ENCODE results near the gene RFC4. TPM values are rescaled to one million over a fixed set of nuclear protein-coding genes. Genes with fewer than 3 reads are reported as not detected.

Gene RFC4
- total and polyA plus RNA-seq, 2 of the 13 experiments (the other 11 are each of a cell fraction or from before 2014, with no cell fraction given) = 18.5 to 103 TPM

- in situ Hi-C loops (cut with HindIII; ENCODE audit: extremely low pct_ligation_motif_present, low pct_unique_long_range_greater_than_20kb) = no loop called here
- TF ChIP-seq CBX1 (IDR thresholded peaks at IDR 0.05; ENCODE audit: low read depth) = no peak
- TF ChIP-seq KDM5A (IDR thresholded peaks at IDR 0.05; ENCODE audit: borderline replicate concordance, low read length) = no peak
- TF ChIP-seq ZNF367 (CRISPR knock-in tag; IDR thresholded peaks at IDR 0.05; ENCODE audit: borderline replicate concordance) = no peak
- no peak for TF ChIP-seq ATAD3A (CRISPR knock-in tag; IDR thresholded peaks at IDR 0.05)
- TF ChIP-seq ZNF274 (CRISPR knock-in tag; IDR thresholded peaks at IDR 0.05) = no peak
- no peak for TF ChIP-seq DMTF1 (CRISPR knock-in tag; IDR thresholded peaks at IDR 0.05)
- no peak for TF ChIP-seq ONECUT2 (CRISPR knock-in tag; IDR thresholded peaks at IDR 0.05)
- TF ChIP-seq CTCF (CRISPR knock-in tag; IDR thresholded peaks at IDR 0.05) = no peak
- TF ChIP-seq TIGD3 (CRISPR knock-in tag; IDR thresholded peaks at IDR 0.05; ENCODE audit: borderline replicate concordance) = no peak
- no peak for TF ChIP-seq ZNF839 (CRISPR knock-in tag; IDR thresholded peaks at IDR 0.05; ENCODE audit: borderline replicate concordance)
- TF ChIP-seq ZNF276 (CRISPR knock-in tag; IDR thresholded peaks at IDR 0.05; ENCODE audit: low read depth) = no peak
- TF ChIP-seq NFRKB (IDR thresholded peaks at IDR 0.05) = no peak
- no peak for TF ChIP-seq ZNF512 (CRISPR knock-in tag; IDR thresholded peaks at IDR 0.05)
- TF ChIP-seq ZNF691 (CRISPR knock-in tag; IDR thresholded peaks at IDR 0.05; ENCODE audit: borderline replicate concordance, low read depth) = no peak
Measured at GRCh38 chr3:186828340-186828739, 22.1 kb upstream of the RFC4 start.

More at GRCh38 chr3:186828340-186828739, 22.1 kb upstream of the RFC4 start:
- Histone ChIP-seq H3K9me3 (ENCODE audit: low read length) (no peaks in the 10 kb centered on the region), H4K20me1 (ENCODE audit: insufficient read depth, low read length) (peaks cover 5% of the 10 kb centered on the region; the same call in 1 of the 2 replicates), H3K4me1 (ENCODE audit: insufficient read depth, low read length) (peaks cover 29% of the 10 kb centered on the region), H2AFZ (ENCODE audit: low read length) (no peak overlapping the region), H3K36me3 (replicated peaks in 1 of 2; ENCODE audit: control insufficient read depth in 1 of 2, insufficient read depth in 2 of 2, low read length in 2 of 2) (no peaks in the 10 kb centered on the region), H3K9ac (ENCODE audit: insufficient read depth, low read depth, low read length) (no peak overlapping the region), H3K4me3 (replicated peaks in 1 of 3; ENCODE audit: insufficient read depth in 1 of 3, low read depth in 2 of 3, low read length in 3 of 3) (no peak overlapping the region), H3K27ac (ENCODE audit: extremely low read length, insufficient read depth, low read length) (no peak overlapping the region), H3K4me2 (ENCODE audit: low read depth, low read length) (no peak overlapping the region), H3K79me2 (ENCODE audit: insufficient read depth, low read length) (no peaks in the 10 kb centered on the region), H3K27me3 (ENCODE audit: control insufficient read depth in 1 of 2, insufficient read depth in 2 of 2, low read length in 2 of 2) (peaks cover 0 to 42% of the 10 kb centered on the region in 2 experiments; a peak in 4 of 5 replicates)
- 40% methylated on average over 5 of the region's 5 CpGs for WGBS (ENCODE audit: low lambda C conversion rate)
- DNase-seq (ENCODE audit: low spot score) = no peak
- CTCF ChIA-PET (ENCODE audit: low intra/inter-chr PET ratio, low total read pairs) = no interaction called here
- intact Hi-C loops (cut with micrococcal nuclease; ENCODE audit: unreplicated experiment) = no loop called here
- no TSS peak for BruUV-seq (replicated peaks)
- POLR2A ChIA-PET = interaction anchor here (2.3 kb wide), 1 partner anchor 210 kb away, joined by 6 read pairs; no protein-coding TSS in a partner anchor
- ATAC-seq = no peak
- no peak for FAIRE-seq

All from HepG2 (cell line).